GM18858 (cell line): ENCODE results near the gene ACOT4.
A peak's percentile ranks its signal among the peaks of the same experiment; 100 is the strongest.
"Not testable (repeated sequence)": the region's sequence is repeated elsewhere in the genome, so short reads cannot be mapped to it uniquely, and the experiment has no call there.

ENCODE experiments used
- ATAC-seq: cut with Tn5 transposase; IDR thresholded peaks from one replicate; pipeline ENCODE4 v1.9.1; 2021; ENCODE audit not compliant: unreplicated experiment

Gene ACOT4

DNA sequence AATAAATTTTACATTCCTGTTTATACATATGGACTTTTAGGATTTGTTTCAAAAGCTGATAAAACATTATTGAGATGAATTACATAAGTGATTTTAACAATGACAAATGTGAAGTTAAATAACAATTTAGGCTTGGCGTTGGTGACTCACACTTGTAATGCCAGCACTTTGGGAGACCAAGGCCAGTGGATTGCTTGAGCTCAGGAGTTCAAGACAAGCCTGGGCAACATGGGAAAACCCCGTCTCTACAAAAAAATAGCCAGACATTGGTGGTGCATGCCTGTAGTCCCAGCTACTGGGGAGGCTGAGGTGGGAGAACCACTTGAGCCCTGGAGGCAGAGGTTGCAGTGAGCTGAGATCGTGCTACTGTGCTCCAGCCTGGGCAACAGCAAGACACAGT lies 15.3 kb upstream of the ACOT4 start:
- no peak for ATAC-seq

DNA sequence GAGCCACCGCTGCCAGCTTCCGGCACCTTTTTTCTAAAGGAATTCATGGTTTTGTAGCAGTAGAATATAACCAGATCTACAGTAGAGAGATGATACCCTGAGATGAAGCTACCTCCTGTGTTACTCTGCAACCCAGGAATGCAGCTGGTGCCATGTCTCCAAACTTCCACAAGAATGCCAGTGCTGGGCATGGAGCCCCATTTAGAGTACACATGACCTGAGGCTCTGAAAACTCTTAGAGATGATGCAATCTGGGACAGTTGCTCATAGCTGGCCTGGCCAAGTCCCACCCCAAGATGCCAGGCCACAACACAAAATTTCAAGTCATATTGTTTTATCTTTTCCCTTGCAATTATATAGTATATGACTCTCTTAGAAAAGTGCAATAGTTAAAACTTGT lies 14.5 kb upstream of the ACOT4 start:
- ATAC-seq = not testable (repeated sequence)

DNA sequence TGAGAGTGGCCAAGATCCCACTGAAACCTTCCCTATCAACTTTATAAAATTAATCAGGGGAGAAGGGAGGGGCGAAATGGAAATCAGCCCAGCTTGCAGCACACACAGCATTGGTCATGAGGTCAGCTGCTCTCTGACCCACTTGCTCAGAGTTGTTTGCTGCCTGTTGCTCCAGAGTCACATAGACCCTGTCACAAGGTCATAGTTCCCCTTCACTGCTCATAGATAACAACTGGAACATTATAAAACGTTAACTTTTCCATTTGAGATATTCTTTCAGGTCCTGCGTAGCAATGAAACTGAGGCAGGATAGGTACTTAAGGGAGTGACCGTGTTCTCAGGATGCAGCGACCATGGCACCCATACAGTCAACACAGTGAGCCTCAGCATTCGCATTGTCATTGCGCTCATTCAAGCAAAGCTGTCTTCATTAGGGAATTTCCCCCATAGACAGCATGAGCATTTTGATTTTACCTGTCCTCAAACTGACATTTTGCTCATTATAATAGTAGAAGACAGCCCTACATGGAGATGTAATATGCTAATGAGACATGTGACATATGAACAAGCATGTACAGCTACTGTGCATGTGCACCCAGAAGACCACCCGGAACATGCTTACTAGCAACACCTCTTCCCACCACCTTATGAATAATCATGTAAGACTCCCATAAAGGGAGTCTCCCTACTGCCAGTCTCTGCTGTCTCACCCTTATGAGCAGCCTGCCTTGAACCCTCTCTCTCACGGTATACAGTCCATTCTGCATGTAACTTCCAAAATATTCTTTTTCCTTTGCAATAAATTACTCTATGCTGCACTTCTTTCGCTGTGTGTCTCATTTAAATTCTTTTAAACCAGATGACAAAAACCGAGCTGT lies 9.3 kb upstream of the ACOT4 start:
- not testable (repeated sequence) for ATAC-seq

DNA sequence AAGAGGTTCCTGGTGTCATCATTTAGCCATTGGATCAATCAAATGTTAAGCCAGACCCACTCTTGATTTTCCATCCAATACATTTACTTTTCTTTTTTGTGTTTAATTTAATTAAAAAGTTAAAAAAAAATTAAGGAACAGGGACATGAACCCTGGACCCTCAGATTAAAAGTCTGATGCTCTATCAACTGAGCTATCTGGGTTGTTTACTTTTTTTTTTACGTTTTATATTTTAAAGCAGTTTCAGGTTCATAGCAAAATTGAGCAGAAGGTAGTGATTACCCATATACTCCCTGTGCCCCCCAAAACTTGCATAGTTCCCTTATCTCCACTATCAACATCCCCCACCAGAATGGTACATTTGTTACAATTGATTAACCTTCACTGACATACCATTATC lies 3.0 kb upstream of the ACOT4 start:
- no peak for ATAC-seq

DNA sequence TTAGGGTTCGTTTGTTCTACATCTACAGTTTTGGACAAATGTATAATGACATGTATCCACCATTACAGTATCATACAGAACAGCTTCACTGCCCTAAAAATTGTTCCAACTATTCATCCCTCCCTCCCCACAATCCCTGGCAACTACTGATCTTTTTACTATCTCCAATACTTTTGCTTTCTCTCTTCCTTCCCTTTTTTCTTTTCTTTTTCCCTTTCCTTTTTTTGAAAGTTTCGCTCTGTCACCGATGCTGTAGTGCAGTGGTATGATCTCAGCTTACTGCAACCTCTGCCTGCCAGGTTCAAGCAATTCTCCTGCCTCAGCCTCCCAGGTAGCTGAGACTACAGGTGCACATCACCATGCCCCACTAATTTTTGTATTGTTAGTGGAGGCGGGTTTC lies 2.6 kb upstream of the ACOT4 start:
- ATAC-seq = no peak

DNA sequence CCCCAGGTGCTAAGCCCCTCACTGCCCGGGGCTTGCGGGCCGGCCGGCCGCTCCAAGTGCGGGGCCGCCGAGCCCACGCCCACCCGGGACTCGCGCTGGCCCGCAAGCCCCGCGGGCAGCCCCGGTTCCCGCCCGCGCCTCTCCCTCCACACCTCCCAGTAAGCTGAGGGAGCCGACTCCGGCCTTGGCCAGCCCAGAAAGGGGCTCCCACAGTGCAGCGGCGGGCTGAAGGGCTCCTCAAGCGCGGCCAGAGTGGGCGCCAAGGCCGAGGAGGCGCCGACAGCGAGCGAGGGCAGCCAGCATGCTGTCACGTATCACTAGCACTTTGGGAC lies 1.0 kb upstream of the ACOT4 start:
- ATAC-seq = not testable (repeated sequence)

DNA sequence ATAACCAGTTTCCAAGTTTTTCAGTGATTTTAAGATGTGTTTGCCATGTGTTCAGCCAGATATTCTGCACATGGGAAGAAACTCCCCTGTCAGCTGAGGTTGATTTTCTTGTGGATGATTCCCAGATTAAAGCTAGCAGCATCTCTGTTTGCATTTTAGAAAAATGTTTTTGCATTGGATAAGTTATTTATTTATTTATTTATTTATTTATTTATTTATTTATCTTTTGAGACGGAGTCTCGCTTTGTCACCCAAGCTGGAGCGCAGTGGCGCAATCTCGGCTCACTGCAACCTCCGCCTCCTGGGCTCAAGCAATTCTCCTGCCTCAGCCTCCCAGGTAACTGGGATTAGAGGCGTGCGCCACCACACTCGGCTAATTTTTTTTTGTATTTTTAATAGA lies 2.8 kb downstream of the ACOT4 start:
- no peak for ATAC-seq

DNA sequence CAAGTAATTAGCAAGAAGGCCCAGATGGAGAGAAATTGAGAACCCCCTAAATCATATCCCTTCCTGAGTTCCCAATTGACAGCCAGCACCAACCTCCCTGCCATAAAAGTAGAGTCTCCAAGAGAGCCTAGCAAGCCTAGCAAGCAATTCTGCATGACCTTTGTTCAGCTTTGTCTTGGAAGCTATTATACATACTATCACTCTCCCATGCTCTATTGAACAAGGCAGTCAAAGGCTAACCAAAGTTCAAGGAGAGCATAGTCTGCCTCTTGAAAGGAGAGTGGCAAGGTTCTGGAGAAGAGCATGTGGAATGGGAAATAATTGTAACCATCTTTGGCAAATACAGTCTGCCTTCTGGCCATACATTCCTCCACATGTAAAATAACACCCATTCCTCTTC lies 7.8 kb downstream of the ACOT4 start:
- ATAC-seq = no peak

DNA sequence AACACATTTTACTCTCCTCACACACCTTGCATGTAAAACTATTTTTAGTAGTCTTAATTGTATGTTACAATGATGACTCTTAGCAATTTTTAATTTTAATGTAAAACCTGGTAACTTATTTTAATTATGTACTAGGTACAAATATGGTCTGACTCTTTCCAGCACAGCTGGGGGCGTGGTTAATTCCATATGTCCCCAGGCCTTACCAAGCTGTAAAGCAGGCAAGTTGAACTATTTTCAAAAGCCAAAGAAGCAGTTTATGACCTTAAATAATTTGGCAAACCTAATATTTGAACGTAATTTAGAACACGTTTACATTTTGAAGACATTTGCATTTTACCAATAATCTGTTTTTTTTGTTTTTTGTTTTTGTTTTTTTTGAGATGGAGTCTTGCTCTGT lies 11.3 kb downstream of the ACOT4 start:
- ATAC-seq = no peak

DNA sequence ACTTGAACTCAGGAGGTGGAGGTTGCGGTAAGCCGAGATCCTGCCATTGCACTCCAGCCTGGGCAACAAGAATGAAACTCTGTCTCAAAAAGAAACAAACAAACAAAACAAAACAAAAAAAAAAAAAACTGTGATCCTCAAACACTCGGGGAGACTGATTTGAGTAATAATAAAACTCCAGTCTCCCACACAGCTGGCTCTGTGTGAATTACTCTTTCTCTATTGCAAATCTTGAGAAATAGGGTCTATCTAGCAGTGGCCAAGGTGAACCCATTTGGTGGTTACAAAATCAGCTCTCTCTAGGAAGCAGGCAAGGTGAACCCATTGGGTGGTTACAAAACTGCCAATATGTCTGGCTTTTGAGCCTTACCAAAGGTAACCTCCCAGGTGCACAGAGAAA lies 14.6 kb downstream of the ACOT4 start:
- ATAC-seq = no peak

DNA sequence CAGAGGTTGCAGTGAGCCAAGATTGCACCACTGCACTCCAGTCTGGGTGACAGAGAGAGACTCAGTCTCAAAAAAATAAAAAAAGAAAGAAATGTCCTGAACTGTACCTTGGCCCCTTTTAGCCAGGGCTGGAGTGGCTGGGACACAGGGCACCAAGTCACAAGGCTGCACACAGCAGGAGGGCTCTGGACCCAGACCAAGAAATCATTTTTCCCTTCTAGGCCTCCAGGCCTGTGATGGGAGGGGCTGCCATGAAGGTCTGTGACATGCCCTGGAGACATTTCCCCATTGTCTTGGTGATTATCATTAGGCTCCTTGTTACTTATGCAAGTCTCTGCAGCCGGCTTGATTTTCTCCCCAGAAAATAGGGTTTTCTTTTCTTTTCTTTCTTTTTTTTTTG lies 15.6 kb downstream of the ACOT4 start:
- no peak for ATAC-seq

DNA sequence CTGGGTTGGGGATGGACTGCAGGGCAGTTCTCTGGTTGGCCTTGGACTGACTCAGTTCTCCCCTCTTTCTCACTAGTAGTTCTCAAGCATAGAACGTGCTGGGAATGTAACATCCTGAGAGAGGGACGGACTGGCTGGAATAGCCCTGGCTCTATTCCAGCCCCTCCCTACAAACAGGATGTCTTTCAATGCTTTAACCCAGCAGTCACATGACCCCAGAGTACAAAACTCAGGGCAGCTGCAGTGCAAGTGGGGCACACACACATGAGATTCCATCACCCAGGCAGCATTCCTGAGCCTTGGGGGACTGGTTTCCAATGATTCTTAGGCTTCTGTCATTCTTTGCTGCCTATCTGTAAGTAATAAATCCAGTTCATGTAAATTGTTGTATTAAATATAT lies 19.0 kb downstream of the ACOT4 start:
- no peak for ATAC-seq

DNA sequence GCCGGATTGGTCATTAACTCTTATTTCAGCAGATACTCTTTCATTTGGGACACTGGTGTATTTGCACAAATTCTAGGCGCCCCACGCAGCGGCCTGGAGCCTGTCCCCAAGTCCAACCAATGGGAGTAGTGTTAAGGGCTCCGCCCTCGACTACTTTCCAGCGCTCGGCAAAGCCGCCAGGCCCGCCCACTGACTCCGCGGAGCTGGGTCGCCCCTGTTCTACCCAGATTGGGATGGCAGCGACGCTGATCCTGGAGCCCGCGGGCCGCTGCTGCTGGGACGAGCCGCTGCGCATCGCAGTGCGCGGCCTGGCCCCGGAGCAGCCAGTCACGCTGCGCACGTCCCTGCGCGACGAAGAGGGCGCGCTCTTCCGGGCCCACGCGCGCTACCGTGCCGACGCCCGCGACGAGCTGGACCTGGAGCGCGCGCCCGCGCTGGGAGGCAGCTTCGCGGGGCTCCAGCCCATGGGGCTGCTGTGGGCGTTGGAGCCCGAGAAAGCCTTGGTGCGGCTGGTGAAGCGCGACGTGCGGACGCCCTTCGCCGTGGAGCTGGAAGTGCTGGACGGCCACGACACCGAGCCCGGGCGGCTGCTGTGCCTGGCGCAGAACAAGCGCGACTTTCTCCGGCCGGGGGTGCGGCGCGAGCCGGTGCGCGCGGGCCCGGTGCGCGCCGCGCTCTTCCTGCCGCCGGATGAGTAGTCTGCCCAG lies 20.8 kb downstream of the ACOT4 start, which contains the start of gene ACOT6:
TSS of gene ACOT6 (plus strand) at position 179 of the 707 bp plus-strand sequence. CDS start at position 234, 55 bp downstream.
- peak; percentile 40 for ATAC-seq

DNA sequence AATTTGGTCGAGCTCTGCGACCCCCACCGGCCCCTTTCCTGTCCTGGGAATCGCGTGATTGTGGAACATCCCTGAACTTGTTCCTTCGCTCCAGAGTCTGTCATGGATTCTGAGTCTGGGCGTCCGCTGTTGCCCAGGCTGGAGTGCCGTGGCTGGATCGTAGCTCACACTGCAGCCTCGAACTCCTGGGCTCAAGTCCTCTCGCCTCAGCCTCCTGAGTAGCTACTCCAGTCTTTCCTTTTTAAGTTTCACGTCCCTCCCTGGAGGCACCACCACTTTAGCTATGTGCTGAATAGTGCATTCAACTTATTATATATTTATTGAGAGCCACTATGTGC lies 21.3 kb downstream of the ACOT4 start:
- ATAC-seq = no peak

DNA sequence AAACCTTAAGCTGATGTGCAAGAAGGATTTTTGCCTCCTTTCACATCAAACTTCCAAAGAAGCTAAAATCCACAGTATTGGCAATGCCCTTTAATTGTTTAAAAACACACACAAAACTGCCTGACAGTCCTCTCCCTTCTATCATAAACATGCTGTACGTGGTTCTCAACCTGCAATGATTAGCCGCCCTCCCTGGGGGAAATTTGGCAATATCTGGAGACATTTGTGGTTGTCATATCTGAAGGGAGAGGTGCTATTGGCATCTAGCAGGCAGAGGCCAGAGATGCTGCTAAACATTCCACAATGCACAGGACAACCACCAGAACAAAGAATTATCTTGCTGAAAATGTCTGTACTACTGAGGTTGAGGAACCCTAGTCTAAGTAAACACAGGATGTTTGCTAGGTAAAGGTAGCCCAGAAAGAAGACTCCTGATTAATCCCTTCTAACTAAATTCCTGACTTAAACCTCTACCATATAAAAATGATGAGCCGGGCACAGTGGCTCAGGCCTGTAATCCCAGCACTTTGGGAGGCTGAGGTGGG lies 21.8 kb downstream of the ACOT4 start:
- ATAC-seq = no peak

DNA sequence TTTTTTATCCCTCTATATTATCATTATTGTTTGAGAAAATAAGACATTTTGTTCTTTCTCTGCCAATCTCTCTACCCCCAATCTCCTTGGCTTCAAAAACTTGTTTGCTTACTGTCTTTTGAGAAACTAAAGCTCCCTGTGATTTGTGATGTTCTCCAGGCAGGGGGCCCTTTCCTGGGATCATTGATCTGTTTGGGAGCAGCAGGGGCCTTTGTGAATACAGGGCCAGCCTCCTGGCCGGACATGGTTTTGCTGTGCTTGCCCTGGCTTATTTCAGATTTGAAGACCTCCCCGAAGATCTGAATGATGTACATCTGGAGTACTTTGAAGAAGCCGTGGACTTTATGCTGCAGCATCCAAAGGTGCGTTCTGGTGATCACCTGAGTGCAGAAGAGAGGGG lies 25.2 kb downstream of the ACOT4 start:
- no peak for ATAC-seq

DNA sequence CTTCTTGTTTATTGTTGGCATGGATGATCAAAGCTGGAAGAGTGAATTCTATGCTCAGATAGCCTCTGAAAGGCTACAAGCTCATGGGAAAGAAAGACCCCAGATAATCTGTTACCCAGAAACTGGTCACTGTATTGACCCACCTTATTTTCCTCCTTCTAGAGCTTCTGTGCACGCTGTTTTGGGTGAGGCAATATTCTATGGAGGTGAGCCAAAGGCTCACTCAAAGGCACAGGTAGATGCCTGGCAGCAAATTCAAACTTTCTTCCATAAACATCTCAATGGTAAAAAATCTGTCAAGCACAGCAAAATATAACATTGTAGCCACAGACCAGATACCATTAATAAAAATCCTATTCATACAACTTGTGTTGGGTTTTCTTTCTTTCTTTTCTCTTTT lies 27.9 kb downstream of the ACOT4 start:
- ATAC-seq = no peak

DNA sequence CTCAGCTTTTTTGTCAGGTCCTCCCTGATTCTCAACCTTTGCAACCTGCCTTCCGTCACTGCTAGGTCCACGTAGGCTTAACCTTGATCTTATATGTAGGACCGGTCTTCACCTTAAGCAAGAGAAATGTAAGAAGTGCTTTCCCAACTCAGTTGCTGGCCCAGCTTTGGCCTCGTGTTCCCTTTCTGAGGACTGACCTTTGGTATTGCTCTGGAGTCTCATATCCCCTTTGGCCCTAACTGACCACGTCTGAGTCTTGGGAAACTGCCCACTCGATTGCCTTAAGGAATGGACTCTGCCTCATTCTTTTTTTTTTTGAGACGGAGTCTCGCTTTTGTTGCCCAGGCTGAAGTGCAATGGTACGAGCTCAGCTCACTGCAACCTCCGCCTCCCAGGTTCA lies 28.6 kb downstream of the ACOT4 start:
- ATAC-seq = no peak

DNA sequence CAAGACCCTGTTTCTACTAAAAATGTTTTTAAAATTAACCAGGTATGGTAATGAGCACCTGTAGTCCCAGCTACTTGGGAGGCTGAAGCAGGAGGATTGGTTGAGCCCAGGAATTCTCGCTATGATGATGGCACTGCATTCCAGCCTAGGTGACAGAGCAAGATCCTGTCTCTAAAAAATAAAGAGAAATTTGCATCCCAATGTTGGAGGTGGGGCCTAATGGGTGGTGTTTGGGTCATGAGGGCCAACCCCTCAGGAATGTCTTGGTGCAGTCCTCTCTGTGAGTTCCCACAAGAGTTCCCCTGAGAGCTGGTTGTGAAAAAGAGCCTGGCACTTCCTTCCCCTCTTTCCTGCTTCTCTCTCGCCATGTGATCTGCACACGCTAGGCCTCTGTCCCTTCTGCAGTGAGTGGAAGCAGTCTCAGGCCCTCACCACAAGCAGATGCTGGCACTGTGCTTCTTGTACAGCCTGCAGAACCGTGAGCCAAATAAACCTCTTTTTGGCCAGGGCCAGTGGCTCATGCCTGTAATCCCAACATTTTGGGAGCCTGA lies 31.9 kb downstream of the ACOT4 start:
- ATAC-seq = no peak

DNA sequence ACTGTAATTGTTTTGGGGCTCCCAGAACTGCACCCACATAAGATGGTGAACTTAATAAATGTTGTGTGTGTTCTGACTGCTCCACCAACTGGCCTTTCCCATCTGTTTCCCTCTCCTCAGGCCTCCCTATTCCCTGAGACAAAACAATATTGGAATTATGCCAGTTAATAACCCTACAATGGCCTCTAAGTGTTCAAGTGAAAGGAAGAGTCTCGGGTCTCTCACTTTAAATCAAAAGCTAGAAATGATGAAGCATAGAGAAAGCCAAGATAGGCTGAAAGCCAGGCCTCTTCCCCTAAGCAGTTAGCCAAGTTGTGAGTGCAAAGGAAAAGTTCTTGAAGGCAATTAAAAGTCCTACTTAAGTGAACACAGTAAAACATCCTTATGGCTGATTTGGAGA lies 34.0 kb downstream of the ACOT4 start:
- ATAC-seq = no peak

DNA sequence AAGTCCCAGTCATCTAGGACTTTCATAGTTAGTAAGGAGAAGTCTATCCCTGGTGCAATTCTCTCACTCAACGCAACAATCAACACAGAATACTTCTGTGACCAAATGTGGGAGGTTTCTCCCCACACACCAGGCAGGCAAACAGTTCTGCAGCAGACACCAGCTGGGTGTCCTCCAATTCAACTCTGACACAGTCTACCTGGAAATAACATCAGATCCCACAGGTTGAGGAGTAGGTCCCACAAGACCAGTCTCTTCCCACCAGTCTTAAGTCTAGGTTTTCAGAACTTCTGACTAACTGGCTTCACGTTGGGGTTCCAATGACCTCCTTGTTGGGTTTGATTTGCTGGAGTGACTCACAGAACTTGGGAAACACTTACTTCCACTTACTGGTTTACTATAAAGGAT lies 35.5 kb downstream of the ACOT4 start:
- no peak for ATAC-seq
